LNCaP clone FGC (cell line): ENCODE results near the gene DPH3.

Source experiments
- DNase-seq: peaks from one replicate; pipeline ENCODE4 v3.0.0-alpha.2; 2011; ENCODE audit warnings: low read depth
- H3K4me3 ChIP-seq: 2 replicates; pipeline ENCODE4 v1.5.1; 2011; ENCODE audit warnings: mild to moderate bottlenecking, low read depth, low read length, control low read depth
- TF ChIP-seq, protein P1 (sequence below): IDR thresholded peaks from 2 replicates; pipeline ENCODE4 v1.5.1; 2012; ENCODE audit warnings: mild to moderate bottlenecking; ENCODE audit not compliant: control insufficient read depth, insufficient read depth; ENCODE audit errors: extremely low read depth

DPH3 gene

DNA sequence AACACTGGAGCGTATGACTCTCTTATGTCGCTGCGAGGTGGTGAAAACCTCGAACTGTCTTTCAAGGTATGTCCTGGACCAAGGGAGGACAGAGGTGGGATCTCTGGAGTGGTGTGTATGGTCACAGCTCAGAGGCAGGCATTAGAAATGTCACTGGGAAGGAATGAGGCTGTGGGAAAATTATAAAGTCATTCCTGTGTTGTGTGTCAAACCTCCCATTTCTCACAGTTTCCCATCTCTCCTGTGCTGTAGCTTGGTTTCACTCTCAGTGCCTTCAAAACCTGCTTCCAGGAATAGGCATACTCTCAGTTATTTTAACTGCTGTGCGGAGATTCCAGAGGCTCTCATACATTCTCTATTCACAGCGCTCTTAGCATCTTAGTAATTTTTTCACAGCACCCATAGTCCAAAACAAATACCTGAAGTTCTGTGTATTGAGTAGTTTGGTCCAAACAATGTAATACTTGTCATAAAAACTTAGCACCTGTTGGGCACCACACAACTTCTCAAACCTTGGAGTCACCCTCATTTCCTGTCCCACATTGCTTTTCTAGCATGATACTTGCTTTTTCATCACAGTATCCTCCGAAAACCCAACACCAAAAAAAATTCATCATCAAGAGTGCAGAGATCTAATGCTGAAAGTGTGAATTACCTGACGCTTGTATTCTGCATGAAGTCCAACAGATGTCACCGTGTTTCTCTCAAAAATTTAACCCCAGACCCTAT lies 53.4 kb downstream of the DPH3 start:
- no peak for DNase-seq
- TF ChIP-seq, protein P1, sequence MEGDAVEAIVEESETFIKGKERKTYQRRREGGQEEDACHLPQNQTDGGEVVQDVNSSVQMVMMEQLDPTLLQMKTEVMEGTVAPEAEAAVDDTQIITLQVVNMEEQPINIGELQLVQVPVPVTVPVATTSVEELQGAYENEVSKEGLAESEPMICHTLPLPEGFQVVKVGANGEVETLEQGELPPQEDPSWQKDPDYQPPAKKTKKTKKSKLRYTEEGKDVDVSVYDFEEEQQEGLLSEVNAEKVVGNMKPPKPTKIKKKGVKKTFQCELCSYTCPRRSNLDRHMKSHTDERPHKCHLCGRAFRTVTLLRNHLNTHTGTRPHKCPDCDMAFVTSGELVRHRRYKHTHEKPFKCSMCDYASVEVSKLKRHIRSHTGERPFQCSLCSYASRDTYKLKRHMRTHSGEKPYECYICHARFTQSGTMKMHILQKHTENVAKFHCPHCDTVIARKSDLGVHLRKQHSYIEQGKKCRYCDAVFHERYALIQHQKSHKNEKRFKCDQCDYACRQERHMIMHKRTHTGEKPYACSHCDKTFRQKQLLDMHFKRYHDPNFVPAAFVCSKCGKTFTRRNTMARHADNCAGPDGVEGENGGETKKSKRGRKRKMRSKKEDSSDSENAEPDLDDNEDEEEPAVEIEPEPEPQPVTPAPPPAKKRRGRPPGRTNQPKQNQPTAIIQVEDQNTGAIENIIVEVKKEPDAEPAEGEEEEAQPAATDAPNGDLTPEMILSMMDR = no peak
- no peak overlapping the region for H3K4me3 ChIP-seq
